CD4-positive, CD25-positive, alpha-beta regulatory T cell (primary cell): Measurements from ENCODE around the gene SNUPN. TPM values are rescaled to one million over a fixed set of nuclear protein-coding genes. Genes with fewer than 3 reads are reported as not detected.
"Not testable (repeated sequence)": the region's sequence is repeated elsewhere in the genome, so short reads cannot be mapped to it uniquely, and the experiment has no call there.

Experiments used
- ATAC-seq, 2 donors: fragments of 150-1000 bp; cut with Tn5 transposase; one replicate each; pipeline ENCODE4 v1.10.0; 2021; ENCODE audit warnings: low read depth in 2 of 2, moderate number of reproducible peaks in 2 of 2, moderate library complexity in 1 of 2
- DNase-seq, 3 donors: peaks; one replicate each; pipeline versions ENCODE4 v3.0.0 to v3.0.0-alpha.2; 2012 to 2022; ENCODE audit warnings: mixed read lengths in 1 of 3
- H3K27ac ChIP-seq: one replicate; pipeline ENCODE4 v1.7.0; 2013; ENCODE audit warnings: mild to moderate bottlenecking, low read length; ENCODE audit not compliant: insufficient read depth, poor library complexity, severe bottlenecking
- H3K27me3 ChIP-seq: one replicate; pipeline ENCODE4 v1.7.0; 2013; ENCODE audit warnings: low read length; ENCODE audit not compliant: control insufficient read depth, insufficient read depth
- H3K36me3 ChIP-seq: one replicate; pipeline ENCODE4 v1.7.0; 2013; ENCODE audit warnings: mild to moderate bottlenecking, low read length, moderate library complexity; ENCODE audit not compliant: control insufficient read depth, insufficient read depth
- H3K4me1 ChIP-seq: 2 replicates; pipeline ENCODE4 v1.7.0; 2013; ENCODE audit warnings: mild to moderate bottlenecking, low read length; ENCODE audit not compliant: insufficient read depth, control insufficient read depth, poor library complexity, severe bottlenecking
- H3K4me3 ChIP-seq: one replicate; pipeline ENCODE4 v1.7.0; 2013; ENCODE audit warnings: low read depth, mild to moderate bottlenecking, low read length, moderate library complexity
- H3K9me3 ChIP-seq, 2 experiments: 1 replicate in 1 of 2; 2 replicates in 1 of 2; pipeline ENCODE4 v1.7.0; 2013; ENCODE audit warnings: low read length in 2 of 2, mild to moderate bottlenecking in 1 of 2, moderate library complexity in 1 of 2; ENCODE audit not compliant: control insufficient read depth in 2 of 2
- H3K27ac Mint-ChIP-seq, 3 donors: one replicate each; pipeline ENCODE4 v1.8.0; 2020 to 2022; ENCODE audit warnings: mild to moderate bottlenecking in 3 of 3, mixed read lengths in 3 of 3, moderate library complexity in 2 of 3
- H3K27me3 Mint-ChIP-seq: one replicate; pipeline ENCODE4 v1.8.0; 2022; ENCODE audit warnings: mild to moderate bottlenecking, mixed read lengths
- H3K36me3 Mint-ChIP-seq: one replicate; pipeline ENCODE4 v1.8.0; 2020; ENCODE audit warnings: mixed read lengths
- H3K4me1 Mint-ChIP-seq, 4 donors: one replicate each; pipeline ENCODE4 v1.8.0; 2020 to 2022; ENCODE audit warnings: mixed read lengths in 4 of 4, mild to moderate bottlenecking in 1 of 4
- H3K4me3 Mint-ChIP-seq, 4 donors: one replicate each; pipeline ENCODE4 v1.8.0; 2020 to 2022; ENCODE audit warnings: mild to moderate bottlenecking in 4 of 4, mixed read lengths in 4 of 4, moderate library complexity in 3 of 4
- H3K9me3 Mint-ChIP-seq, 7 donors: one replicate each; pipeline ENCODE4 v1.8.0; 2020 to 2022; ENCODE audit warnings: mixed read lengths in 7 of 7, mild to moderate bottlenecking in 3 of 7, moderate library complexity in 2 of 7
- polyA plus RNA-seq, 4 donors: library from polyadenylated mRNA; unstranded; fragments of 300-500 nt; fragmentation: Illumina TruSeq; gene quantifications; one replicate each; pipeline ENCODE4 v1.2.3, GENCODE V29; 2021
- total RNA-seq: library from RNA; stranded (reverse); gene quantifications from one replicate; pipeline ENCODE4 v1.2.3, GENCODE V29; 2022

The SNUPN gene
- total and polyA plus RNA-seq, 5 donors from 2014 or later: 13.8 to 36.9 (median 28.0) TPM

- Mint-ChIP-seq H3K4me1 (peaks cover 10 to 39% (median 24%) of the 10 kb centered on the region in 4 donors), H3K9me3 (no peaks in the 10 kb centered on the region), H3K27me3 (no peaks in the 10 kb centered on the region), H3K36me3 (peaks cover 39% of the 10 kb centered on the region), H3K4me3 (no peak overlapping the region), H3K27ac (no peak overlapping the region)
- Histone ChIP-seq H3K27me3 (no peaks in the 10 kb centered on the region), H3K27ac (no peak overlapping the region), H3K36me3 (peaks cover 22% of the 10 kb centered on the region), H3K9me3 (no peaks in the 10 kb centered on the region), H3K4me3 (no peak overlapping the region), H3K4me1 (peaks cover 17% of the 10 kb centered on the region)
- ATAC-seq: no peak
- no peak for DNase-seq
These were observed 31.2 kb downstream of the SNUPN start for GRCh38 chr15:75594276-75594675.

- no peak overlapping the region for H3K4me3 Mint-ChIP-seq
- ATAC-seq (no peak), DNase-seq (no peak)
- no peaks in the 10 kb centered on the region for H3K9me3 Mint-ChIP-seq
- peaks cover 8% of the 10 kb centered on the region for H3K36me3 ChIP-seq
- H3K36me3 Mint-ChIP-seq: peaks cover 32% of the 10 kb centered on the region
- H3K9me3 ChIP-seq: no peaks in the 10 kb centered on the region
- no peaks in the 10 kb centered on the region for H3K27me3 Mint-ChIP-seq
- H3K4me3 ChIP-seq: no peak overlapping the region
- H3K4me1 Mint-ChIP-seq: peaks cover 2 to 21% (median 9%) of the 10 kb centered on the region in 4 donors
- no peaks in the 10 kb centered on the region for H3K4me1 ChIP-seq
- no peaks in the 10 kb centered on the region for H3K27me3 ChIP-seq
- H3K27ac Mint-ChIP-seq: no peak overlapping the region
- no peak overlapping the region for H3K27ac ChIP-seq
These were observed 33.7 kb downstream of the SNUPN start for GRCh38 chr15:75591655-75592364.

- ATAC-seq (no peak), DNase-seq (no peak)
- Mint-ChIP-seq H3K27me3 (no peaks in the 10 kb centered on the region), H3K4me1 (peaks cover 0 to 12% (median 6%) of the 10 kb centered on the region in 4 donors), H3K27ac (peak overlapping the region in 1 of 3 donors; percentile 15), H3K9me3 (no peaks in the 10 kb centered on the region), H3K36me3 (peaks cover 21% of the 10 kb centered on the region), H3K4me3 (no peak overlapping the region)
- Histone ChIP-seq H3K27ac (no peak overlapping the region), H3K4me3 (no peak overlapping the region), H3K27me3 (no peaks in the 10 kb centered on the region), H3K9me3 (no peaks in the 10 kb centered on the region), H3K36me3 (peaks cover 2% of the 10 kb centered on the region), H3K4me1 (no peaks in the 10 kb centered on the region)
These were observed 35.3 kb downstream of the SNUPN start for GRCh38 chr15:75590239-75590638.

GRCh38 chr15:75589071-75589470 is 36.5 kb downstream of the SNUPN start:
- no peaks in the 10 kb centered on the region for H3K27me3 ChIP-seq
- H3K4me3 Mint-ChIP-seq: no peak overlapping the region
- no peak overlapping the region for H3K27ac ChIP-seq
- ATAC-seq (no peak), DNase-seq (no peak)
- H3K4me3 ChIP-seq: no peak overlapping the region
- peaks cover 0 to 12% (median 6%) of the 10 kb centered on the region in 4 donors for H3K4me1 Mint-ChIP-seq
- H3K9me3 ChIP-seq: no peaks in the 10 kb centered on the region
- no peaks in the 10 kb centered on the region for H3K27me3 Mint-ChIP-seq
- no peaks in the 10 kb centered on the region for H3K9me3 Mint-ChIP-seq
- H3K4me1 ChIP-seq: no peaks in the 10 kb centered on the region
- H3K36me3 Mint-ChIP-seq: peaks cover 15% of the 10 kb centered on the region
- peak overlapping the region in 1 of 3 donors; percentile 85 for H3K27ac Mint-ChIP-seq
- no peaks in the 10 kb centered on the region for H3K36me3 ChIP-seq

- H3K27me3 Mint-ChIP-seq, H3K4me1 ChIP-seq, DNase-seq, H3K36me3 ChIP-seq, H3K4me3 ChIP-seq, H3K27me3 ChIP-seq, H3K27ac Mint-ChIP-seq, H3K9me3 Mint-ChIP-seq, H3K36me3 Mint-ChIP-seq, H3K9me3 ChIP-seq, ATAC-seq, H3K27ac ChIP-seq: not testable (repeated sequence)
- Mint-ChIP-seq H3K4me3 (peak overlapping the region in 1 of 4 donors; percentile 60), H3K4me1 (peaks cover 0 to 12% (median 6%) of the 10 kb centered on the region in 4 donors)
These were observed 39.1 kb downstream of the SNUPN start for GRCh38 chr15:75586422-75586821.

GRCh38 chr15:75584121-75584520 is 41.4 kb downstream of the SNUPN start:
- Mint-ChIP-seq H3K36me3 (peaks cover 3% of the 10 kb centered on the region), H3K4me1 (peaks cover 0 to 9% (median 6%) of the 10 kb centered on the region in 4 donors), H3K27me3 (no peaks in the 10 kb centered on the region), H3K9me3 (peaks cover 0 to 2% (median 0%) of the 10 kb centered on the region in 7 donors), H3K4me3 (no peak overlapping the region), H3K27ac (no peak overlapping the region)
- no peak overlapping the region for H3K4me3 ChIP-seq
- H3K9me3 ChIP-seq: no peaks in the 10 kb centered on the region
- no peak for DNase-seq
- no peak overlapping the region for H3K27ac ChIP-seq
- H3K36me3 ChIP-seq: no peaks in the 10 kb centered on the region
- no peak for ATAC-seq
- H3K27me3 ChIP-seq: no peaks in the 10 kb centered on the region
- H3K4me1 ChIP-seq: peaks cover 7% of the 10 kb centered on the region

GRCh38 chr15:75583701-75584100 is 41.8 kb downstream of the SNUPN start:
- H3K27ac Mint-ChIP-seq: peak overlapping the region in 1 of 3 donors; percentile 46
- H3K4me3 Mint-ChIP-seq: peak overlapping the region in 1 of 4 donors; percentile 29
- no peak overlapping the region for H3K27ac ChIP-seq
- peaks cover 0 to 7% (median 5%) of the 10 kb centered on the region in 4 donors for H3K4me1 Mint-ChIP-seq
- no peaks in the 10 kb centered on the region for H3K27me3 Mint-ChIP-seq
- H3K27me3 ChIP-seq: no peaks in the 10 kb centered on the region
- H3K36me3 ChIP-seq: no peaks in the 10 kb centered on the region
- H3K9me3 ChIP-seq: no peaks in the 10 kb centered on the region
- no peak overlapping the region for H3K4me3 ChIP-seq
- H3K4me1 ChIP-seq: peaks cover 7% of the 10 kb centered on the region
- H3K36me3 Mint-ChIP-seq: no peaks in the 10 kb centered on the region
- no peak for DNase-seq
- H3K9me3 Mint-ChIP-seq: peaks cover 0 to 2% (median 0%) of the 10 kb centered on the region in 7 donors
- no peak for ATAC-seq

- H3K4me3 Mint-ChIP-seq: peak overlapping the region in 1 of 4 donors; percentile 79
- H3K9me3 ChIP-seq, H3K36me3 Mint-ChIP-seq, ATAC-seq, H3K4me3 ChIP-seq, H3K36me3 ChIP-seq, H3K27me3 Mint-ChIP-seq, H3K9me3 Mint-ChIP-seq, H3K27ac Mint-ChIP-seq, H3K27ac ChIP-seq, H3K27me3 ChIP-seq, DNase-seq, H3K4me1 Mint-ChIP-seq: not testable (repeated sequence)
- peaks cover 11% of the 10 kb centered on the region for H3K4me1 ChIP-seq
These were observed 42.6 kb downstream of the SNUPN start for GRCh38 chr15:75582943-75583342.
